DMS153 (cell line): Measurements from ENCODE around the gene TMED10.
"Not testable (repeated sequence)": the region's sequence is repeated elsewhere in the genome, so short reads cannot be mapped to it uniquely, and the experiment has no call there.

Experiments
- DNase-seq: peaks from one replicate; lab custom pipeline; 2025; lab: John Stamatoyannopoulos, UW

The TMED10 gene

DNA sequence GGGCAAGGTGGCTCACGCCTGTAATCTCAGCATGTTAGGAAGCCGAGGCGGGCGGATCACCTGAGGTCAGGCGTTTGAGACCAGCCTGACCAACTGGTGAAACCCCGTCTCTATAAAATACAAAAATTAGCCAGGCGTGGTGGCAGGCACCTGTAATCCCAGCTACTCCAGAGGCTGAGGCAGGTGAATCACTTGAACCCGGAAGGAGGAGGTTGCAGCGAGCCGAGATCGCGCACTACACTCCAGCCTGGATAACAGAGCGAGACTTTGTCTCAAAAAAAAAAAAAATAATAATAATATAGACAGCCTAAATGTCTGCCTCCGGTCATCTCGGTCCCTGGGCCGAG lies 49.0 kb downstream of the TMED10 start:
- DNase-seq = not testable (repeated sequence)

DNA sequence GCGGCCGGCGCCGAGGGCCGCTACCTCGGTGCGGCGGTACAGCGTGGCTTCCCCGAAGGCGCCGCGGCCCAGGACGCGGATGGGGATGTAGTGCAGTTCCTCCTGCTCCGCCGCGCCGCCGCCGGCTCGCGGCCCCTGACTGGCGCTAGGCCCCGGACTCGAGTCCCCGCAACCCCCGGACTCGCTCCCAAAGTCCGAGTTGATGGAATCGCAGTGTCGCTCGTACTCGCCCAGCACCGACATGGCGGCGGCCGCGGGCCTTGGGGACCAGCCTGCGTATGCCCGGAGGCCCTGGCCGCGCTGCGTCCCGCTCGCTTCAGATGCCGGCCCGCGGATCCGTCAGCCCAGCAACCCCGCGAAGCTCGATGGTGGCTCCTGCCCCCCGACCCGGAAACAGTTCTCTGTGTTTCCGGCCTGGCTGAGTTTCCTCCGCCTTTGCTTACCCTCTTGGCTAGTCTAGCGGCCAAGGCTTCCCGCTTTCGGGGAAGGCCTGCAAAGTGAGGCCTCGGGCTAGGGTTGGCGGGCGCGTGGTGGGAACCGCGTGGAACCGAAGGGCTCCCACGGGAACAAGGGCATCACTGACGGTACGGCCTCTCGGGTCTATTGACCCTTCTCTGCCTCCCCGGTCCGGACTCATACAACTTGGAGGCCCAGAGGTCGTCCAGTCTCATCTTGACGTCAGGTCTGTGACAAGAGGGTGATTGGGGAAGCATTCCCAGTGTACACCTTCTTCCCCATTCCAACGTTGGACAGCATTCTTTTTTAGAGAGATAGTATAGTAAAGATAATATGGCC lies 49.5 kb downstream of the TMED10 start, which contains the start of gene NEK9:
TSS of gene NEK9 (minus strand) at position 370 of the 795 bp plus-strand sequence. CDS start at position 243, 127 bp downstream.
- DNase-seq = peak; percentile 70

DNA sequence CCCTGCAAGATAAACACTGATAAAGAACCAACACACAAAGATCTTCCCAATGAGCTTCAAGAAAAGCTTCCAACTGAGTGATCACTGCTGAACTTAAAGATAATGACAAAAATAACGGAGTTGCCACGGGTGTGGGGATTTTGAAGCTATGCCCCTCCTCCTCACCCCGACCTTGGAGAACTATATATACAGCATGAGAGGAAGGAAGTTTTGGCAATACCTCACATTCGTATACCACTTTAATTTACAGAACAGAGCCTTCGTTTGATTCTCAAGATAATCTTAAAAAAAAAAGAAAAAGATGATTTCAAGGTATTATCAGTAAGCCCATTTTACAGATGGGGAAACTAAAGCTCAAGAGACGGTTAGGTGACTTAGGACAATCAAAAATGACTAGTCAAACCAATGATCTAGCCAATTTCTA lies 50.3 kb downstream of the TMED10 start:
- DNase-seq = no peak

DNA sequence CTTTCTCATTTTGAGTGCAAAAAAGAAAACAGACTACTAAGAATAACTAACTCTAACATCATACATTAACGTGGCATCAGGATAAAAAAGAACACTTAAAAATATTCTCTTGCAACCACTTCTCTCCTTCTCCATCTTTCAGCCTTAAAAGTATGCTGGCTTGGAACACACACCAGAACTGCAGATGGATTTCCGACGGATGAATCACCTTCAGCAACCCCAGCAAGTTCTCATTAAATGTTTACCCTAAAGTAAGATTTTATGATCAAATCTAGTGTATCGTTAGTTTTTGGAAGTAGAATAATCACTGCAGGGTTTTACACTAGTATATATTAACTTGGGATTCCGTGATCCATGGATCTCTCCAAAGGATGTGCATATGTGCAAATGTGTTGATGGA lies 50.8 kb downstream of the TMED10 start:
- no peak for DNase-seq

DNA sequence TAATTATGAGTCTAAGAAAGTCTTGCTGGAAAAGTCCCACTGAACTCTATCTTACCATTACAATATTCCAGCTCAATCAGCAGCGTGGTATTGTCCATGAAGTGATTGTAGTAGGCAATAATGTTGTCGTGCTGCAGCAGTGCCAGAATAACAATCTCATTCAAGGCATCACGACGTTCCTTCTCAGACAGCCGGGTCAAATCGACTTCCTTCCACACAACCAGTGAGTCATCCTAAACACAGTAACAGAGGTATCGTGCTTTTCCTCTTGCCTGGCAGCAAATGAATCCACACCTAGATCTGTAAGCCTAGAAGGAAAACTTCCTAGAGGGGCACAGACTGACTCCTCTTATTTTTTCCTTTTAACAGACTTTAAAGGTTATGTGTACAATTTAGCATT lies 52.4 kb downstream of the TMED10 start:
- no peak for DNase-seq

DNA sequence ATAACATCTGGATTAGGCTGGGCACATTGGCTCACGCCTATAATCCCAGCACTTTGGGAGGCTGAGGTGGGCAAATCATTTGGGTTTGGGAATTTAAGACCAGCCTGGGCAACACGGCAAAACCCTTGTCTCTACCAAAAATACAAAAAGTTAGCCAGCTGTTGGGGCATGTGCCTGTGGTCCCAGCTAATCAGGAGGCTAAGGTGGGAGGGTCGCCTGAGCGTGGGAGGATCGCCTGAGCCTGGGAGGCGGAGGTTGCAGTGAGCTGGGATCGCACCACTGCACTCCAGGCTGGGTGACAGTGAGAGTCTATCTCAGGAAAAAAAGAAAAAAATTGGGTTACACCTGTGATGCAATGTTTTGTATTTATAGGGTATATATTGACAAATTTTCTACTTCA lies 54.9 kb downstream of the TMED10 start:
- no peak for DNase-seq

DNA sequence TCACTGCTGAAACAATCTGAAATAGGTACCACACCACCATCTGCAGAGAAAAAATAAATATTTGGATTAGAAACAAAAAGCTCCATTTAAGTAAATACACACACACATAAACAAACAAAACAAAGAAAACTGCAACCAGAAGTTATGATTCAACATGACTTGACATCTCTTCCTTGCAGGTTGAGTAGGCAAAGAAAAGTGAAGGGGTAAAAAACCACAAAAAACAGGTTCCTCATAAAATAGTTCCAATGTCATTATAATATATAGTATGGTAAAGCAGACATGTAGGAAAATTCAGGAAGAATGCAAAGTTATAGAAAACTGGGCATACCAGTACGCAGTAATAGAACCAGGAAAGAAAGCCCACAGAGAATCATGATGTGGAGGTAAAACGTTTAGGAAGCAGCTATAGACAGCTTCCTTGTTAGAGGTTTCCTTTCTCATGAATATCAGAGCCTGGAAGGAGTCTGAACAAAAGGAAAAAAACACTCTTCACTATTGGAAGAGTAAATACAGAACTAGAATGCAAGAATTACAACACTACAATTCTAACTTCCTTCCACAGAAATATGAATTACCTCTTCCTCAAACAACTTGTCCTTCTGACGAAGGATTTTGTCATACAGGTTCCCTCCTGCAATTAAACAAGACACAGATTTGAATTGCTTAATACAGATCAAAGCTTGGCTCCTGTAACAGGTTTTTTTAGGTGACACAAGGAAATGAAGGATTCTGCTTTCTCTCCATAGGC lies 55.7 kb downstream of the TMED10 start:
- DNase-seq = no peak

DNA sequence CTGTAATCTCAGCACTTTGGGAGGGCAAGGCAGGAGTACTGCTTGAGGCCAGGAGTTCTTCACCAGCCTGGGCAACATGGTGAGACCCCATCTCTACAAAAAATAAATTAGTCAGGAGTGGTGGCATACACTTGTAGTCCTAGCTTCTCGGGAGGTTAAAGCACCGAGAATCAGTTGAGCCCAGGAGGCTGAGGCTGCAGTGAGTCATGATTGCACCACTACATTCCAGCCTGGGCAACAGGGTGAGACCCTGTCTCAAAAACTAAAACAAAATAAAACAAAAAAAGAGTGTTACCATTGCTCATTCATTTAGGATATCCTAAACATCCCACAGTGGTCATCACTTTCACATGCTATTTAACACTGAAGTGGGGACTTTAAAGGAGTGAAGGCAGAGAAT lies 57.4 kb downstream of the TMED10 start:
- no peak for DNase-seq

DNA sequence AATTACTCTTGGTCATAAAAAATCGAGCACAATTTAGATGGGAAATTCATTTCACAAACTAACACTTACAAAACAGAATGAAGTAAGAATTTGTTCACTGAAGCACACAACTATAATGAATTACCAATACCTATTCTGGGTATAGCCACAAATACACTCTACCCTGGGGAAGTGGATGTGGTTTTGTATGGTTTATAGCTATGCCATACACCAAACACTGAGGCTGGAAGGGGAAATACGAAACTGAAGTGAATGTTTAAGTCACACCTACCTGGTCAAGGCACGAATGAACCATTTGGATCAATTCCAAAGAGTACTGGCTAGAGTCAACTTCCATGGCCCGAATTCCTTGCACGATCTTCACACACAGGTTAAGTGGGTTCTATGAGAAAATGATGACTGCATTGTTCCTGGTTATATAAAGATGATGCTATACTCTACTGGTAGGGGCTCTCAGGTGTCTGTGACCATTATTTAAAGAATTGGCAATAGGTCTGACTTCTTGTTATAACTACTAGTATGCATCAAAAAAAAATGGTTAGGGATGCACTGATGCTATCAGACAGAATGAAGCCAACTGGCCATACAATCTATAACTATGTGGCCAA lies 62.4 kb downstream of the TMED10 start:
- no peak for DNase-seq

DNA sequence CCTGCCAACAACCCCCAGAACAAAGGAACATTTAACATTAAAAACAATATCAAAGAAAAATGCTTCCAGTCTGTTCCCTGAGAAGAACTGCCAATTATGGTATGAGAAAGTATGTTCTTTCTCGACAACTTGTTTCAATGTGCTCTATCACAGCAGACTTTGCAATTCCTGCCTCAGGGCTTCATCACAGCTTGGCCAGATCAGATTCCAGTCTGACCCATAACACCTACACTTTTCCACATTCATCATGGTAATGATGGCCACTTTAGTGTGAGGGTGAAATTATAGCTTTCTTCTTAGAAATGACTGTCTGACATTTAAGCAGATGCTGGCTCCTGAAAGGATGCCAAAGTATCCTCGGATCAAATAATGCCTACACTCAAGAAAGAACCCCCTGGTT lies 66.5 kb downstream of the TMED10 start:
- no peak for DNase-seq

DNA sequence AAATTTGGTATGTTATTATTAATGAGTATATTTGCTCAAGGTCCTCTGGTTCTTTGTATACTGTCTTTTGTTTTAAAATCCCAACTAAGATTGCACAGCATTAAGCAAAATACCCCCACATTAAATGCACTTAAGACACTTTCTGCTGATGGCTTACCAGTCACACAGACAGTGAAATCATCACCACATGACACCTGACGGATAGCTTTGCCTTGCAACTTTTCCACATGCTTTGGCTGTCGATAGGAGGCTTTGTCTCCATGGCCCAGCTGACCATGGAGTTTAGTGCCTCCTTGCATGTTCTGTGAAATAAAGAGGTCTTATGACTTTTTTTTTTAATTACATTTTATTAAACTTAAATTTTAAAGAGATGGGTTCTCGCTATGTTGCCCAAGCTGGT lies 69.2 kb downstream of the TMED10 start:
- DNase-seq = no peak

DNA sequence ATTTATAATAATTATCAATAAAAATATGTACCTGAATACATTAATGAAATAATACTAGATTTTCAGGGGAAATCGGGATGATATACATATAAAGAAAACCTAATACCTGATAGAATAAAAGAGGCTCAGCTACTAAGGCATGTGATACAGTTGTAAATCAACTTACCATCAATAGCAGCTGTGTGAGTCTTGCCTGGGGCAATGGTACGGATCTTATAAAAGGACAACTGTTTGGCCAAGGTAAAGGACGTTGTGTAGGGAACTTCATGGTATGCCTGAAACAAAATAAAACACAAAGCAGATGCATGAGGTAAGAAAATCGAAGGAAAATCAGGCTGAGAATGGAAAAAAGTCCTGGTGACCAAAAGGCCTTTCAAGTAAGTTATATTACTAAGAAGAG lies 74.9 kb downstream of the TMED10 start:
- DNase-seq = no peak

DNA sequence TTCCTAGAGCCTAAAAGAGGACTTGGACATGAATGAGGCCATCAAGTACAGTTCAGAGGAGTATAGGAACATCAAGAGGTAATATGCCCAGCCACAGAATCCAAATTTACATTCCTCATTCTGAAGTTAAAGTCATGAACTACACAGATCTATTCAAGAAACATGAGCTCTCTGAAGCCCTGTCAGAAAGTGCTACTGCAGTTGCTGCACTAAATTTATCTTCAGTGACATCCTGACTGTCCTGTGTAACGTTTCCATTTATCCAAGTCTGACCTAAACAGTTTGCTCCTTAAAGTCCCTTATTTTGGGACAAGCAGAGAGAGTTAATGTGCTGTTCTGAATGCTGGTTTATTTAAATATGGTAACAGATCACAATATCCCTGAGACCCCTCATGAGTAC lies 77.7 kb downstream of the TMED10 start:
- DNase-seq = no peak

DNA sequence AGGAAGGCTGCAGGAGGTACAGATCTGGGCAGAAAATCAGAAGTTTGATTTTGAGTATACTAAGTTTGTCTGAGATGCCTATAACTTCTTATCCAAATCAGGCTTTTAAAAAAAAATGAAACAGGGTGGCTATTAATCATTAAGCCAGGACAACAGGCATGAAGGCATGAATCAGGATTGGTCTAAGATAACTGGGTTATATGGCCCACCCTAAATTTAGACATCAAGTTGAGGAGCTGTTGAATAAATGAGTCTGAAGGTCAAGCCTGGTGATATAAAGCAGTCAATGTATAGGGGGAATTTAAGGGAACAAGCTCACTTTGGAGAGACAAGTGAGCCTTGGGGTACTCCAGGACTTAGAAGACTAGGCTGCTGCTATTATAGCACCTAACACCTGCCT lies 78.2 kb downstream of the TMED10 start:
- DNase-seq = no peak

DNA sequence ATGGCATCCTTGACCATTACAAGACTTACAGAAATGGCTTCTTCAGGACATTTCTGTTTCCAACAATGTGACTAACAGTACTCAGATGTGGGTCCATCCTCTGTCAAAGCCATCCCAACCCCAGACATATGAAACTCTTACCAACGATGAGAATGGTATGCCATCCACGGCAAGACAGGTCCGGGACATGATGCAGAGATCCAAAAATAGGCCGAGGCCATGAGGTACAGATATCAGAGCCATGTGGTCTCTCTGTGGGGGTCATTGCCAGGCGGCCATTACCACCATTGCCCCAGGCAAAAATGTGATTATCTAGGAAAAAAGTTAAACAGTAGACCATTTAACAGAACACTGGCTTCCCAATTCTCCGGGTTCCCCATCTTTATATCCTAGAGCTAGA lies 79.5 kb downstream of the TMED10 start:
- no peak for DNase-seq

DNA sequence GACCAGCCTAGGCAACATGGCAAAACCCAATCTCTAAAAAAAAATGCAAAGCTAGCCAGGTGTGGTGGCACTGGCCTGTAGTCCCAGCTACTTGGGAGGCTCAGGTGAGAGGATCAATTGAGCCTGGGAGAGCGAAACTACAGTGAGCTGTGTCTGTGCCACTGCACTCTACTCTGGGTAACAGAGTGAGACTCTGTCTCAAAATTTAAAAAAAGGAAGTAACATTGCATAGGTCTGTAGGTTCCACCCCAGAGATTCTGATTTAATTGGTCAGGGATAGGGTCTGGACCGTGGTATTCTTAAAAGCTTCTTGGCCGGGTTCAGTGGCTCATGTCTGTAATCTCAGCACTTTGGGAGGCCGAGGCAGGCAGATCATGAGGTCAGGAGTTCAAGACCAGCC lies 80.7 kb downstream of the TMED10 start:
- DNase-seq = no peak

DNA sequence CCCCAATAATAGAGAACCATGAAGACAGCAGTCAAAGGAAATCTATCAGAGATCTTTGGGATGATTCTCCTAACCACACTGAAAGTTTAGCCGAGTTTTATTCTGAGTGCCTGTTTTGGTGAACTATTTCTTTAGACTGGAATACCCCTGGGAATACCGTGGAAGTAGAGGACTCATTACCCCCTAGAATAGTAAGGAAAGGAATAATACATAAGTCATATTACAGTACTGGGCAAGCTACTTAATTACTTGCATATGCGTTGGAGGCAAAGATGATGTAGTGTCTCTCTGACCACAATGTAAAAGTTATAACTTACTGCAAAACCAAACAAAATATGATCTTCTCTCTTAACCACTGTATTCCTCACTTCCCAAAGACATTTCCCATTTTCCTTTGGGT lies 81.5 kb downstream of the TMED10 start:
- no peak for DNase-seq

DNA sequence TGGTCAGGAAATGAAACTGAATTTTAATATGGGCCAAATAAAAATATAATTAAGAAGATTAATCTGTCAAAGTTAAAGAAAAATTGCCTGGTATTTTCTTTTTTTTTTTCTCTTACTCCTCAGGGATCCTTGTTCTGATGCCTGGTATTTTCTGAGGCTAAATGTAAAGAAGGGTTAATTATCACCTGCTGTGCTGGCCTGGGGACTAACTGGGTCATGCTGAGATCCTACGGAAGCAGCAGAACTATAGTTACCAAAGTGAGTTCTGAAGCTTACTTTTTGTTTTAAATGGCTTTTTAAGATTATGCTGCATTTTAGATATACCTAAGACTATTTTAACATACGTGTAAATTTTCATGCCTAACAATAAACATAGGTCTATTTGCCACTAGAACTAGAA lies 83.7 kb downstream of the TMED10 start:
- DNase-seq = no peak

DNA sequence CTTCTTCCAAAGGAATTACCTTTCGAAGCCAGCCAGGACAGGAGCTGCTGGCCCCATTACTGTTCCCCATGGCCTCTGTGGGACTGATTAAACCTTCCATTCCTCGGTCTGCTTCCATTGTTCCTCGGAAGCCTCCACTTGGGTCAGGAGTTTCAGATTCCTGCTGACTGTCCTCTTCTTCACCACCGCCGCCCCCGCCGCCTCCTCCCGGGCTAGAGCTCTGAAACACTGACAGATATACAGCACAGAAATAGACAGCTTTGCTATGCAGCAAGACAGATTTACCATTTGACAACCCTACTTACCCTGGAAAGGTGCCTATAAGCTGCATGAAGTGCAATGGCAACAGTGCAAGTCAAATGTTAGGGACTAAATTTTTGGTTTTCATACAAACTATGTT lies 85.2 kb downstream of the TMED10 start:
- DNase-seq = no peak

DNA sequence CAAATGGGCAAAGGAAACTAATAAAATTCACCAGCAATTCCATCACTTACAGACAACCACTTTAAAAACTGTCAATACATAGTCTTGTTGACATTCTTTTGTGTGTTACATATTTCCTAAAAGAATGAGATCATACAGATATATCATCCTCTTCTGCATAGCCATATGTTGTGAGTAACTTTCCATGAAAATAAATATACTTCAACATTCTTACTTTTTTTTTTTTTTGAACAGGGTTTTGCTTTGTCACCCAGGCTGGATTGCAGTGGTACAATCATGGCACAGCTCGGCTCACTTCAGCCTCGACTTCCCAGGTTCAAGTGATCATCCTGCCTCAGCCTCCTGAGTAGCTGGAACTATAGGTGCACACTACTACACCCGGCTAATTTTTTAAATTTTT lies 86.1 kb downstream of the TMED10 start:
- DNase-seq = no peak

DNA sequence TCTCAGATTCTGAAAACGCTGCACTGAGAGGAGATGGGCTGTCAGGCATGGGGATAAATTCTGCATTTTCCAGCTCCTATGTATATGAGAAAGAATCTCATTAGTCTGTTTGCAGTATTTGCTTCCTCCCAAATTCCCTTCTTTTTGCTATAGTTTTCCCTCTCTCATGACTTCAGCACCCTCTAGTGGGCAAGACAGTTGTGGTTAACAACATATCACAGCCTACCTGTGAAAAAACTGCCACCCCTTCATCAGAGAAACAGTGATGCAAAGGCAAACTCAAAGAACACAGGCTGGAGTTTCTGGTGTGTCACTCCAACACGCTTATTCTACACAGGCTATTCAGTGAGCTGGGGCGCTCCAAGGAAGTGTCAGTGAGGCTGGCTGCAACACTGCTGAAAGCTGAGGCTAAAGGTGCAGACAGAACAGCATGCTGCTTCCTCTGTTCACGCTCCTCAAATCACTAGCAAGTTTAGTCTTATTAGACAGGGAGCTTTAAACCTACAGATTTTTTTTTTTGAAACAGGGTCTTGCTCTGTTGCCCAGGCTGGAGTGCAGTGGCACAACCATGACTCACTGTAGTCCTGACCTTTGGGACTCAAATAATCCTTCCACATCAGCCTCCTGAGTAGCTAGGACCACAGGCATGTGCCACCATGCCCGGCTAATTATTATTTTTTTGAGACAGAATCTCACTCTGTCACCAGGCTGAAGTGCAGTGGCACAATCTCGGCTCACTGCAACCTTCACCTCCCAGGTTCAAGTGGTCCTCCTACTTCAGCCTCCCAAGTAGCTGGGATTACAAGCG lies 87.6 kb downstream of the TMED10 start:
- DNase-seq = no peak

DNA sequence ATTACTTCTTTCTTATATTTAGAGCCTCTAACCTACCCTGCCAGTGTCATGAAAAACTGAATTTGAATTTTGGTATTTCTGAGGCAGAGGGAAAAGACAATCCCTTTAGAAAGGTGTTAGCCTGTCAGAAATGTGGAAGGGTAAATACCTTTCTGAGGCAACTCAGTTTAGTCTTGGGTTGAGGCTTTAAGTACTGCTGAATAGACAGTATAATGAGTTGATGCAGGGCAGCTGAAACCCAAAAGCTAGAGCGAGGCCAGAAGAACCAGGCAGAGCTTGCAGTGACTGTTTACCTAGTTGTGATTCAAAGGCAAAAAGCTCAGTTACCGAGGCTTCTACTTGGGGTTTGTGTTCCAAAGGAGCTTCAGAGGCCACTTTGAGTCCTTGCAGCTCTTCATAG lies 88.3 kb downstream of the TMED10 start:
- no peak for DNase-seq
